GM12864 (cell line): ENCODE data around the gene TP53I11.

Experiments used
- DNase-seq: peaks from one replicate; pipeline ENCODE4 v3.0.0-alpha.2; 2011; ENCODE audit warnings: low read depth
- H3K4me3 ChIP-seq: 2 replicates; pipeline ENCODE4 v1.5.1; 2011; ENCODE audit warnings: mild to moderate bottlenecking, low read depth, low read length, control low read depth
- TF ChIP-seq, protein P1 (sequence below): IDR thresholded peaks from 2 replicates; pipeline ENCODE4 v1.5.1; 2011; ENCODE audit warnings: low read depth, mild to moderate bottlenecking, moderate library complexity, low read length, control low read depth, inconsistent platforms; ENCODE audit errors: missing control alignments

The TP53I11 gene

GRCh38 chr11:44940404-44940803 lies 10.3 kb downstream of the TP53I11 start:
- no peak for DNase-seq
- H3K4me3 ChIP-seq: no peak overlapping the region
- TF ChIP-seq, protein P1, sequence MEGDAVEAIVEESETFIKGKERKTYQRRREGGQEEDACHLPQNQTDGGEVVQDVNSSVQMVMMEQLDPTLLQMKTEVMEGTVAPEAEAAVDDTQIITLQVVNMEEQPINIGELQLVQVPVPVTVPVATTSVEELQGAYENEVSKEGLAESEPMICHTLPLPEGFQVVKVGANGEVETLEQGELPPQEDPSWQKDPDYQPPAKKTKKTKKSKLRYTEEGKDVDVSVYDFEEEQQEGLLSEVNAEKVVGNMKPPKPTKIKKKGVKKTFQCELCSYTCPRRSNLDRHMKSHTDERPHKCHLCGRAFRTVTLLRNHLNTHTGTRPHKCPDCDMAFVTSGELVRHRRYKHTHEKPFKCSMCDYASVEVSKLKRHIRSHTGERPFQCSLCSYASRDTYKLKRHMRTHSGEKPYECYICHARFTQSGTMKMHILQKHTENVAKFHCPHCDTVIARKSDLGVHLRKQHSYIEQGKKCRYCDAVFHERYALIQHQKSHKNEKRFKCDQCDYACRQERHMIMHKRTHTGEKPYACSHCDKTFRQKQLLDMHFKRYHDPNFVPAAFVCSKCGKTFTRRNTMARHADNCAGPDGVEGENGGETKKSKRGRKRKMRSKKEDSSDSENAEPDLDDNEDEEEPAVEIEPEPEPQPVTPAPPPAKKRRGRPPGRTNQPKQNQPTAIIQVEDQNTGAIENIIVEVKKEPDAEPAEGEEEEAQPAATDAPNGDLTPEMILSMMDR: no peak

- no peak for DNase-seq
- H3K4me3 ChIP-seq: no peak overlapping the region
- TF ChIP-seq, protein P1: no peak
Measured at GRCh38 chr11:44939673-44940395, 10.8 kb downstream of the TP53I11 start.

GRCh38 chr11:44938066-44938691 lies 12.5 kb downstream of the TP53I11 start:
- TF ChIP-seq, protein P1: no peak
- no peak overlapping the region for H3K4me3 ChIP-seq
- no peak for DNase-seq

GRCh38 chr11:44936951-44937543 lies 13.6 kb downstream of the TP53I11 start:
- TF ChIP-seq, protein P1: no peak
- DNase-seq: no peak
- no peak overlapping the region for H3K4me3 ChIP-seq

- peak; percentile 43 for DNase-seq
- H3K4me3 ChIP-seq: no peak overlapping the region
- TF ChIP-seq, protein P1: peak; percentile 91
Measured at GRCh38 chr11:44936525-44936924, 14.2 kb downstream of the TP53I11 start.

DNA sequence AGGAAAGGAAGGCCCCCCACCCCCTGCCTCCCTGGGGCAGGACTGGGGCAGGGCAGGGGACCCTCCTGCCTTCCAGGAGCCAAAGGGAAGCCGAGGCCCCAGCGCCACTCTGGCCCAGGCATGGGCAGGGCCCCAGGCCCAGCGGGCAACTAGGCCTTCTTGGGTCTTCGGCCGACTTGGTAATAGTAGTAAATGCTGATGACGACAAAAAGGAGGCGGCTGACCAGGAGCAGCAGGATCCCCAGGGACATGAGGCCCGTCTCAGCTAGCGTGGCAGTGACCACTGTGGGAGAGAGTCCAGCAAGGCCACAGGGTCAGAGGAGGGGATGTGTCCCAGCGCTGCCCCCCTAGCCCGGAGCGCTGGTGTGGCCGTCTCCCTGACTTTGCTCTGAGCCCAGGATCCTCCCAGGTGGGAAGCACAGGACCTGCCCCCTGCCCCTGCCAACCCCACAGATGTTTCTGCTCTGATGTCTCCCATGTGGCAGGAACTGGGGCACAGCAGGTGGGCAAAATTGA lies 15.9 kb downstream of the TP53I11 start:
- H3K4me3 ChIP-seq: no peak overlapping the region
- DNase-seq: no peak
- TF ChIP-seq, protein P1: no peak

DNA sequence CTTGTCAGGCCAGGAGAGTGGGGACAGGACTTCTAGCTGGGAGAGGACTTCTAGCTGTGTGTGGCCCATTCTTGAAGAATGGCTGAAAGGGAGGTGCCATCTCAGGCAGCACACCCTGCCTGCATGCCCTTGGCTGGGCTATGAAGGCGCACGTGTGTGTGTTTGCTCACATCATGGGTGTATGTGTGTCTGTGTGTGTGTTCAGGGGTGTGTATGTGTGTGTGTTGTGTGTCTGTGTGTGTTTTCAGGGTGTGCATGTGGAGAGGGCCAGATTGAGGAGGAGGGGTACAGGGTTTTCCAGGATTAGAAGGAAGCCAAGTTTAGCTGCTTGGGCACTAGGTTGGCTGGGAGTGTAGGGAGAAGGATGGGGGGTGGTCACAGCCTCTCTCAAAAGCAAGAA lies 16.6 kb downstream of the TP53I11 start:
- TF ChIP-seq, protein P1: no peak
- no peak for DNase-seq
- H3K4me3 ChIP-seq: no peak overlapping the region
